Vagina (tissue), 2 donors: ENCODE measurements around the gene ELOVL6. TPM values are rescaled to one million over a fixed set of nuclear protein-coding genes. Genes with fewer than 3 reads are reported as not detected.

Source experiments
- DNase-seq, 2 donors: peaks; one replicate each; pipeline ENCODE4 v3.0.0-alpha.2; 2017; ENCODE audit errors: extremely low spot score in 2 of 2
- H3K27ac ChIP-seq: fragments of 200-600 bp; sonication (generic); one replicate; pipeline ENCODE4 v1.5.1; 2019
- H3K27me3 ChIP-seq: fragments of 200-600 bp; sonication (generic); one replicate; pipeline ENCODE4 v1.5.1; 2019
- H3K36me3 ChIP-seq, 2 donors: fragments of 200-600 bp; sonication (generic); one replicate each; pipeline ENCODE4 v1.5.1; 2017 to 2019
- H3K4me1 ChIP-seq: fragments of 200-600 bp; sonication (generic); one replicate; pipeline ENCODE4 v1.5.1; 2019
- H3K4me3 ChIP-seq, 2 donors: fragments of 200-600 bp; sonication (generic); 1 replicate in 1 of 2; 2 replicates in 1 of 2; pipeline ENCODE4 v1.5.1; 2016 to 2019
- H3K9me3 ChIP-seq: fragments of 200-600 bp; sonication (generic); one replicate; pipeline ENCODE4 v1.5.1; 2019
- POLR2A ChIP-seq, 2 donors: fragments of 450-650 bp; IDR thresholded peaks; one replicate each; pipeline ENCODE4 v1.6.1; 2017; ENCODE audit warnings: antibody characterized with exemption in 2 of 2, mild to moderate bottlenecking in 2 of 2, moderate library complexity in 2 of 2
- POLR2AphosphoS5 ChIP-seq, 2 donors: sonication (generic); formaldehyde crosslinking; IDR thresholded peaks; one replicate each; pipeline ENCODE4 v1.9.0; 2017; ENCODE audit warnings: antibody characterized with exemption in 2 of 2, mild to moderate bottlenecking in 2 of 2, low read depth in 1 of 2; ENCODE audit not compliant: insufficient read depth in 1 of 2
- intact Hi-C: fragments of 100-400 bp; cut with DNase I; formaldehyde crosslinking; loops from one replicate; pipeline ENCODE4 v1.15.1; 2023
- total RNA-seq: library from RNA; depleted of rRNA; stranded (reverse); fragments of >200 nt; gene quantifications from one replicate; pipeline ENCODE4 v1.2.3, GENCODE V29; 2016
- TF ChIP-seq, protein P1 (sequence below), 3 experiments: fragments of 450-650 bp in 2 of 3; fragments of 200-600 bp in 1 of 3; sonication (generic) in 1 of 3; IDR thresholded peaks; one replicate each; pipeline ENCODE4 v1.5.1; 2017 to 2019; ENCODE audit warnings: antibody characterized with exemption in 3 of 3, mild to moderate bottlenecking in 2 of 3, moderate library complexity in 2 of 3

The ELOVL6 gene
- total RNA-seq, 1 donor from 2014 or later = 9.1 TPM

DNA sequence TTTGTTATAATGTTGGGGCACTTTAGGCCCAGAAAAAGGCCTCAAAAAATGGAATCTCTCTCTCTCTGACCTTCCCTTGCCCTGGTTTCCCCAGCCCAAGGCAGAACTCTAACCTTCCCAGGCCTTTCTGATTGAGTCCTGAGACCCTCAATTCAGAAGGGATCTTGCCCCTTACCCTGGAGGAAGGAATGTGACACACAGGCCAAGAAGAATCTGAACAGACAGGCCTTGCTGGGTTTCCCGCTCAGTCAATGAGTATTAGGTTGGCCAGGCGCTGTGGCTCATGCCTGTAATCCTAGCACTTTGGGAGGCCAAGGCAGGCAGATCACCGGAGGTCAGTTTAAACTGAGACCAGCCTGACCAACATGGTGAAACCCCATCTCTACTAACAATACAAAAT is 27.6 kb downstream of the ELOVL6 start:
- no peaks in the 10 kb centered on the region for H3K9me3 ChIP-seq
- no peak for DNase-seq
- H3K4me3 ChIP-seq = no peak overlapping the region
- H3K27ac ChIP-seq = no peak overlapping the region
- no peaks in the 10 kb centered on the region for H3K36me3 ChIP-seq
- intact Hi-C loops = no loop called here
- no peak for TF ChIP-seq POLR2AphosphoS5 (IDR thresholded peaks at IDR 0.05; ENCODE audit: insufficient read depth in 1 of 2, low read depth in 1 of 2)
- TF ChIP-seq, protein P1, sequence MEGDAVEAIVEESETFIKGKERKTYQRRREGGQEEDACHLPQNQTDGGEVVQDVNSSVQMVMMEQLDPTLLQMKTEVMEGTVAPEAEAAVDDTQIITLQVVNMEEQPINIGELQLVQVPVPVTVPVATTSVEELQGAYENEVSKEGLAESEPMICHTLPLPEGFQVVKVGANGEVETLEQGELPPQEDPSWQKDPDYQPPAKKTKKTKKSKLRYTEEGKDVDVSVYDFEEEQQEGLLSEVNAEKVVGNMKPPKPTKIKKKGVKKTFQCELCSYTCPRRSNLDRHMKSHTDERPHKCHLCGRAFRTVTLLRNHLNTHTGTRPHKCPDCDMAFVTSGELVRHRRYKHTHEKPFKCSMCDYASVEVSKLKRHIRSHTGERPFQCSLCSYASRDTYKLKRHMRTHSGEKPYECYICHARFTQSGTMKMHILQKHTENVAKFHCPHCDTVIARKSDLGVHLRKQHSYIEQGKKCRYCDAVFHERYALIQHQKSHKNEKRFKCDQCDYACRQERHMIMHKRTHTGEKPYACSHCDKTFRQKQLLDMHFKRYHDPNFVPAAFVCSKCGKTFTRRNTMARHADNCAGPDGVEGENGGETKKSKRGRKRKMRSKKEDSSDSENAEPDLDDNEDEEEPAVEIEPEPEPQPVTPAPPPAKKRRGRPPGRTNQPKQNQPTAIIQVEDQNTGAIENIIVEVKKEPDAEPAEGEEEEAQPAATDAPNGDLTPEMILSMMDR (IDR thresholded peaks at IDR 0.05) = no peak
- no peak for TF ChIP-seq POLR2A (IDR thresholded peaks at IDR 0.05)
- no peaks in the 10 kb centered on the region for H3K4me1 ChIP-seq
- H3K27me3 ChIP-seq = no peaks in the 10 kb centered on the region

- H3K9me3 ChIP-seq = no peaks in the 10 kb centered on the region
- DNase-seq = no peak
- H3K27me3 ChIP-seq = no peaks in the 10 kb centered on the region
- intact Hi-C loops = no loop called here
- TF ChIP-seq POLR2AphosphoS5 (IDR thresholded peaks at IDR 0.05; ENCODE audit: insufficient read depth in 1 of 2, low read depth in 1 of 2) (no peak), POLR2A (IDR thresholded peaks at IDR 0.05) (no peak)
- TF ChIP-seq, protein P1 (IDR thresholded peaks at IDR 0.05) = no peak
- no peak overlapping the region for H3K27ac ChIP-seq
- peaks cover 12% of the 10 kb centered on the region for H3K4me1 ChIP-seq
- H3K4me3 ChIP-seq = no peak overlapping the region
- H3K36me3 ChIP-seq = no peaks in the 10 kb centered on the region
Measured at GRCh38 chr4:110165382-110166286, 32.8 kb downstream of the ELOVL6 start.

GRCh38 chr4:110164856-110165255 is 33.6 kb downstream of the ELOVL6 start:
- no peak for DNase-seq
- intact Hi-C loops = no loop called here
- no peak overlapping the region for H3K27ac ChIP-seq
- H3K4me3 ChIP-seq = no peak overlapping the region
- H3K27me3 ChIP-seq = no peaks in the 10 kb centered on the region
- peaks cover 12% of the 10 kb centered on the region for H3K4me1 ChIP-seq
- TF ChIP-seq, protein P1 (IDR thresholded peaks at IDR 0.05) = no peak
- no peak for TF ChIP-seq POLR2A (IDR thresholded peaks at IDR 0.05)
- no peak for TF ChIP-seq POLR2AphosphoS5 (IDR thresholded peaks at IDR 0.05; ENCODE audit: insufficient read depth in 1 of 2, low read depth in 1 of 2)
- H3K36me3 ChIP-seq = no peaks in the 10 kb centered on the region
- H3K9me3 ChIP-seq = no peaks in the 10 kb centered on the region

- DNase-seq = no peak
- intact Hi-C loops = no loop called here
- Histone ChIP-seq H3K27me3 (no peaks in the 10 kb centered on the region), H3K4me3 (no peak overlapping the region), H3K27ac (no peak overlapping the region), H3K36me3 (no peaks in the 10 kb centered on the region), H3K4me1 (peaks cover 12% of the 10 kb centered on the region), H3K9me3 (no peaks in the 10 kb centered on the region)
- TF ChIP-seq, protein P1 (IDR thresholded peaks at IDR 0.05) = no peak
- no peak for TF ChIP-seq POLR2A (IDR thresholded peaks at IDR 0.05)
- no peak for TF ChIP-seq POLR2AphosphoS5 (IDR thresholded peaks at IDR 0.05; ENCODE audit: insufficient read depth in 1 of 2, low read depth in 1 of 2)
Measured at GRCh38 chr4:110164251-110164650, 34.2 kb downstream of the ELOVL6 start.
